Activated B cell treated with CpG ODN at 0.5 μM for 24 hours (primary cell): ENCODE measurements around the gene ZNF274. TPM values are rescaled to one million over a fixed set of nuclear protein-coding genes. Genes with fewer than 3 reads are reported as not detected.
"Not testable (repeated sequence)": the region's sequence is repeated elsewhere in the genome, so short reads cannot be mapped to it uniquely, and the experiment has no call there.

ENCODE experiments used
- ATAC-seq: fragments of 200-7000 bp; cut with Tn5 transposase; one replicate; pipeline ENCODE4 v1.10.0; 2021; ENCODE audit warnings: low read depth, mild to moderate bottlenecking, moderate library complexity
- CTCF ChIA-PET: fragments of 350-600 bp; sonication (Branson Sonifier 250); formaldehyde crosslinking; loops from one replicate; lab custom pipeline; 2021; ENCODE audit warnings: antibody characterized with exemption; lab: Charles Lee
- POLR2A ChIA-PET: fragments of 350-600 bp; sonication (Branson Sonifier 250); formaldehyde crosslinking; loops from one replicate; lab custom pipeline; 2021; ENCODE audit warnings: antibody characterized with exemption; lab: Charles Lee
- DNase-seq: peaks from one replicate; pipeline ENCODE4 v3.0.0; 2022
- H3K27ac Mint-ChIP-seq: one replicate; pipeline ENCODE4 v1.8.0; 2020; ENCODE audit warnings: mixed read lengths
- H3K27me3 Mint-ChIP-seq: one replicate; pipeline ENCODE4 v1.8.0; 2021; ENCODE audit warnings: mixed read lengths
- H3K36me3 Mint-ChIP-seq: one replicate; pipeline ENCODE4 v1.8.0; 2021; ENCODE audit warnings: low read depth, mixed read lengths
- H3K4me1 Mint-ChIP-seq: one replicate; pipeline ENCODE4 v1.8.0; 2021; ENCODE audit warnings: mixed read lengths
- H3K4me3 Mint-ChIP-seq: one replicate; pipeline ENCODE4 v1.8.0; 2020; ENCODE audit warnings: mild to moderate bottlenecking, mixed read lengths
- H3K9me3 Mint-ChIP-seq: one replicate; pipeline ENCODE4 v1.8.0; 2020; ENCODE audit warnings: mixed read lengths
- intact Hi-C: fragments of 100-400 bp; cut with micrococcal nuclease; formaldehyde crosslinking; loops from one replicate; pipeline ENCODE4 v1.15.1; 2024
- total RNA-seq: library from RNA; stranded (reverse); gene quantifications from 2 replicates; pipeline ENCODE4 v1.2.3, GENCODE V29; 2022
- TF ChIP-seq, protein P1 (sequence below): fragments of 200-600 bp; IDR thresholded peaks from one replicate; pipeline ENCODE4 v1.8.0; 2022; ENCODE audit warnings: antibody characterized with exemption, mild to moderate bottlenecking

ZNF274 gene
- total RNA-seq, 1 donor from 2014 or later: 50.3 TPM

DNA sequence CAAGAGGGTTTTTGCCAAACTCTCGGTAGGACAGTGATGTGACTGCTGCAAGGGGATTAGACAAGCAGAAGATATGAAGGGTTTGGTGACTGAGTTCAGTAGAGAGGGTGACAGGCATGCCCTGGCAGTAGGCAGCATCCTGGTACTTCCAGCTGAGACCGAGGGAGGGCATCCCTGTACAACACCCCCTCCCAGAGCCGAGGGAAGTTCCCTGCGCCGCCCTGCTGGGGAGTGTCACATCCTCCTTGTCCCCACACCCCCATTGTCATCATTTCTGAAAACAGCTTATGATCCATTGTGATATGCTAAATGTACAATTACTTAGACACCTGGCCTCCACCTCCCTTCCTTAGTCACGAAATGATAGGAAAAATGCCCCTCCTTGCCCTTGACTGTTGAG lies 60.5 kb downstream of the ZNF274 start:
- H3K9me3 Mint-ChIP-seq: peaks cover 19% of the 10 kb centered on the region
- POLR2A ChIA-PET: no interaction called here
- no peaks in the 10 kb centered on the region for H3K4me1 Mint-ChIP-seq

GRCh38 chr19:58248886-58249285 lies 66.0 kb downstream of the ZNF274 start:
- CTCF ChIA-PET: no interaction called here
- Mint-ChIP-seq H3K4me1 (no peaks in the 10 kb centered on the region), H3K9me3 (peaks cover 30% of the 10 kb centered on the region), H3K27ac (no peak overlapping the region), H3K4me3 (no peak overlapping the region), H3K36me3 (peaks cover 98% of the 10 kb centered on the region), H3K27me3 (no peaks in the 10 kb centered on the region)
- ATAC-seq (no peak), DNase-seq (no peak)
- intact Hi-C loops: no loop called here
- TF ChIP-seq, protein P1, sequence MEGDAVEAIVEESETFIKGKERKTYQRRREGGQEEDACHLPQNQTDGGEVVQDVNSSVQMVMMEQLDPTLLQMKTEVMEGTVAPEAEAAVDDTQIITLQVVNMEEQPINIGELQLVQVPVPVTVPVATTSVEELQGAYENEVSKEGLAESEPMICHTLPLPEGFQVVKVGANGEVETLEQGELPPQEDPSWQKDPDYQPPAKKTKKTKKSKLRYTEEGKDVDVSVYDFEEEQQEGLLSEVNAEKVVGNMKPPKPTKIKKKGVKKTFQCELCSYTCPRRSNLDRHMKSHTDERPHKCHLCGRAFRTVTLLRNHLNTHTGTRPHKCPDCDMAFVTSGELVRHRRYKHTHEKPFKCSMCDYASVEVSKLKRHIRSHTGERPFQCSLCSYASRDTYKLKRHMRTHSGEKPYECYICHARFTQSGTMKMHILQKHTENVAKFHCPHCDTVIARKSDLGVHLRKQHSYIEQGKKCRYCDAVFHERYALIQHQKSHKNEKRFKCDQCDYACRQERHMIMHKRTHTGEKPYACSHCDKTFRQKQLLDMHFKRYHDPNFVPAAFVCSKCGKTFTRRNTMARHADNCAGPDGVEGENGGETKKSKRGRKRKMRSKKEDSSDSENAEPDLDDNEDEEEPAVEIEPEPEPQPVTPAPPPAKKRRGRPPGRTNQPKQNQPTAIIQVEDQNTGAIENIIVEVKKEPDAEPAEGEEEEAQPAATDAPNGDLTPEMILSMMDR: no peak
- POLR2A ChIA-PET: interaction anchor here (0.9 kb wide), 1 partner anchor 106 kb away, joined by 3 read pairs; no protein-coding TSS in a partner anchor

More for the DNA sequence above, 60.5 kb downstream of the ZNF274 start:
- TF ChIP-seq, protein P1: no peak
- no peaks in the 10 kb centered on the region for H3K27me3 Mint-ChIP-seq
- intact Hi-C loops: no loop called here
- H3K27ac Mint-ChIP-seq: no peak overlapping the region
- DNase-seq (no peak), ATAC-seq (no peak)
- CTCF ChIA-PET: no interaction called here
- H3K36me3 Mint-ChIP-seq: peaks cover 99% of the 10 kb centered on the region
- no peak overlapping the region for H3K4me3 Mint-ChIP-seq

DNA sequence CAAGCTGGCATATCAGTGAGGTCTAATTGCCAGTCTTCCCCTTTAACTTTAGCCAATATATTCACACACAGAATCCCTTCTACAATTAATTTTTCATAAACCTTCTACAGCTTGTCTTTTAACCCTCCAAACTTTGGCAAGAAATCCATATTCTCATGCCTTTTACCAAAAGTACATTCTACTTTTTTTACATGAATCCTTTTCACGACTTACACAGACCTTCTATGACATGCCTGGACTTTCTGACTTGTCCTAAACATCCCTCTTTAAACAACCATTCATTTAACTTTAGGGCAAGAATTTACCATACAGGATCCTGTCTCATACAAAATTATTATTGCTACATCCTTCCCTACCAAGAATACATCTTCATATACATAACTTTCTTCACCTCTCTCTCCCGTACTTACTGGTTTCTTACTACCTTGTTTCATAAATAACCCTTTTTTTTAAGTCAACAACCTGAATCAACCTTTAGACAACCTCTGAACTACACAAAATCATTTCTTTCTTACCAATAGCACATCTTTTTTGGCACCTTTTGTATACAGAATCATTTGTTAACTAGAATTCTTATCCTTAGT lies 69.3 kb downstream of the ZNF274 start:
- ATAC-seq (no peak), DNase-seq (no peak)
- POLR2A ChIA-PET: no interaction called here
- TF ChIP-seq, protein P1: no peak
- Mint-ChIP-seq H3K27me3 (no peaks in the 10 kb centered on the region), H3K9me3 (peaks cover 43% of the 10 kb centered on the region), H3K27ac (no peak overlapping the region), H3K36me3 (peaks cover 98% of the 10 kb centered on the region), H3K4me1 (no peaks in the 10 kb centered on the region), H3K4me3 (no peak overlapping the region)
- CTCF ChIA-PET: no interaction called here
- intact Hi-C loops: no loop called here

DNA sequence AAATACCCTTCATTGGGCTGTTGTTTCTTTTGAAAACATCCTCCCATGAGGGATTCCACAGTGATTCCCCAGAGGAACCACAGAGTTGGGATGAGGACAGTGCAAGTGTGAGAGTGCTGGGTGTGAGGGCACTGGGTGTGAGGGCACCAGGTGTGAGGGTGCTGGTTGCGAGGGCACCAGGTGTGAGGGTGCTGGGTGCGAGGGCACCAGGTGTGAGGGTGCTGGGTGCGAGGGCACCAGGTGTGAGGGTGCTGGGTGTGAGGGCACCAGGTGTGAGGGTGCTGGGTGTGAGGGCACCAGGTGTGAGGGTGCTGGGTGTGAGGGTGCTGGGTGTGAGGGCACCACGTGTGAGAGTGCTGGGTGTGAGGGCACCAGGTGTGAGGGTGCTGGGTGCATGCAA lies 75.4 kb downstream of the ZNF274 start:
- DNase-seq, H3K27ac Mint-ChIP-seq, H3K4me3 Mint-ChIP-seq, CTCF ChIA-PET, intact Hi-C loops, H3K27me3 Mint-ChIP-seq, ATAC-seq, H3K4me1 Mint-ChIP-seq, POLR2A ChIA-PET: not testable (repeated sequence)
- Mint-ChIP-seq H3K36me3 (peaks cover 97% of the 10 kb centered on the region), H3K9me3 (peaks cover 49% of the 10 kb centered on the region)

GRCh38 chr19:58261600-58261967 lies 78.7 kb downstream of the ZNF274 start:
- TF ChIP-seq, protein P1: no peak
- no peak for DNase-seq
- ChIA-PET CTCF (no interaction called here), POLR2A (no interaction called here)
- Mint-ChIP-seq H3K27ac (no peak overlapping the region), H3K4me1 (no peaks in the 10 kb centered on the region), H3K4me3 (no peak overlapping the region), H3K27me3 (no peaks in the 10 kb centered on the region), H3K9me3 (peaks cover 34% of the 10 kb centered on the region), H3K36me3 (peaks cover 75% of the 10 kb centered on the region)
- intact Hi-C loops: no loop called here
- ATAC-seq: no peak
